Neural progenitor cell (in vitro differentiated cells): ENCODE results near the gene SERINC5. TPM values are rescaled to one million over a fixed set of nuclear protein-coding genes. Genes with fewer than 3 reads are reported as not detected.
"Not testable (repeated sequence)": the region's sequence is repeated elsewhere in the genome, so short reads cannot be mapped to it uniquely, and the experiment has no call there.

Source experiments
- DNase-seq: peaks from one replicate; pipeline ENCODE4 v3.0.0-alpha.2; 2016; ENCODE audit warnings: low spot score
- H2AFZ ChIP-seq: fragments of 200-600 bp; sonication (generic); replicated peaks from 2 replicates; pipeline ENCODE4 v1.6.1; 2016; ENCODE audit warnings: antibody characterized with exemption
- H3F3A ChIP-seq: fragments of 200-600 bp; sonication (generic); 2 replicates; pipeline ENCODE4 v1.6.1; 2016; ENCODE audit warnings: antibody characterized with exemption, low read depth
- H3K27ac ChIP-seq: fragments of 200-600 bp; sonication (generic); 2 replicates; pipeline ENCODE4 v1.5.1; 2016; ENCODE audit warnings: mild to moderate bottlenecking
- H3K27me3 ChIP-seq: fragments of 200-600 bp; sonication (generic); 2 replicates; pipeline ENCODE4 v1.6.1; 2016; ENCODE audit warnings: mild to moderate bottlenecking, moderate library complexity
- H3K36me3 ChIP-seq: fragments of 200-600 bp; sonication (generic); 2 replicates; pipeline ENCODE4 v1.5.1; 2016
- H3K4me1 ChIP-seq: fragments of 200-600 bp; sonication (generic); 2 replicates; pipeline ENCODE4 v1.6.1; 2016; ENCODE audit warnings: mixed run types
- H3K4me2 ChIP-seq: fragments of 200-600 bp; sonication (generic); 2 replicates; pipeline ENCODE4 v1.6.1; 2016
- H3K4me3 ChIP-seq: fragments of 200-600 bp; sonication (generic); 2 replicates; pipeline ENCODE4 v1.5.1; 2016
- H3K79me2 ChIP-seq: fragments of 200-600 bp; sonication (generic); 2 replicates; pipeline ENCODE4 v1.6.1; 2016; ENCODE audit warnings: low read depth
- H3K9ac ChIP-seq: fragments of 200-600 bp; sonication (generic); 2 replicates; pipeline ENCODE4 v1.6.1; 2016
- H3K9me3 ChIP-seq: fragments of 200-600 bp; sonication (generic); 2 replicates; pipeline ENCODE4 v1.5.1; 2016; ENCODE audit warnings: low read depth
- H4K20me1 ChIP-seq: fragments of 200-600 bp; sonication (generic); 2 replicates; pipeline ENCODE4 v1.6.1; 2016; ENCODE audit warnings: low read depth
- H3K27ac Mint-ChIP-seq: 3 replicates; pipeline ENCODE4 v1.8.0; 2021; ENCODE audit warnings: mixed read lengths
- H3K27me3 Mint-ChIP-seq: 2 replicates; pipeline ENCODE4 v1.8.0; 2022; ENCODE audit warnings: low read depth, mild to moderate bottlenecking, inconsistent platforms, moderate library complexity, mixed read lengths; ENCODE audit not compliant: insufficient read depth
- H3K36me3 Mint-ChIP-seq: 3 replicates; pipeline ENCODE4 v1.8.0; 2021; ENCODE audit warnings: mixed read lengths
- H3K4me1 Mint-ChIP-seq: 3 replicates; pipeline ENCODE4 v1.8.0; 2021; ENCODE audit warnings: mixed read lengths
- H3K4me3 Mint-ChIP-seq: 3 replicates; pipeline ENCODE4 v1.8.0; 2021; ENCODE audit warnings: mild to moderate bottlenecking, moderate library complexity, mixed read lengths
- H3K9me3 Mint-ChIP-seq: 3 replicates; pipeline ENCODE4 v1.8.0; 2020; ENCODE audit warnings: mixed read lengths
- CTCF ChIP-seq: fragments of 200-600 bp; sonication (generic); IDR thresholded peaks from 2 replicates; pipeline ENCODE4 v1.5.1; 2017; ENCODE audit warnings: antibody characterized with exemption, mild to moderate bottlenecking
- EZH2 ChIP-seq: fragments of 200-600 bp; sonication (generic); IDR thresholded peaks from 2 replicates; pipeline ENCODE4 v1.6.1; 2017; ENCODE audit warnings: antibody characterized with exemption, mild to moderate bottlenecking, moderate library complexity
- EZH2phosphoT487 ChIP-seq: fragments of 200-600 bp; sonication (generic); IDR thresholded peaks from 2 replicates; pipeline ENCODE4 v1.6.1; 2017; ENCODE audit warnings: antibody characterized with exemption
- total RNA-seq: library from RNA; depleted of rRNA; stranded (reverse); fragments of >200 nt; gene quantifications from 2 replicates; pipeline ENCODE4 v1.2.3, GENCODE V29; 2015; ENCODE audit warnings: low replicate concordance

SERINC5 gene
- total RNA-seq, 1 donor from 2014 or later, result 126 TPM

- no peak overlapping the region for H3K27ac Mint-ChIP-seq
- Histone ChIP-seq H3K36me3 (no peaks in the 10 kb centered on the region), H3K4me2 (peak overlapping the region; percentile 8), H3K27ac (no peak overlapping the region), H3K79me2 (peaks cover 3% of the 10 kb centered on the region), H3K9ac (no peak overlapping the region), H3K4me3 (no peak overlapping the region), H3K4me1 (peaks cover 48% of the 10 kb centered on the region), H4K20me1 (peaks cover 15% of the 10 kb centered on the region), H2AFZ (no peak overlapping the region), H3K27me3 (no peaks in the 10 kb centered on the region), H3K9me3 (no peaks in the 10 kb centered on the region), H3F3A (peaks cover 88% of the 10 kb centered on the region)
- peaks cover 8% of the 10 kb centered on the region for H3K27me3 Mint-ChIP-seq
- TF ChIP-seq EZH2phosphoT487 (no peak), EZH2 (no peak), CTCF (no peak)
- H3K4me3 Mint-ChIP-seq, result no peak overlapping the region
- H3K9me3 Mint-ChIP-seq, result no peaks in the 10 kb centered on the region
- peaks cover 6% of the 10 kb centered on the region for H3K36me3 Mint-ChIP-seq
- H3K4me1 Mint-ChIP-seq, result peaks cover 35% of the 10 kb centered on the region
- no peak for DNase-seq
Measured at GRCh38 chr5:80139466-80139972, 116.3 kb downstream of the SERINC5 start.

DNA sequence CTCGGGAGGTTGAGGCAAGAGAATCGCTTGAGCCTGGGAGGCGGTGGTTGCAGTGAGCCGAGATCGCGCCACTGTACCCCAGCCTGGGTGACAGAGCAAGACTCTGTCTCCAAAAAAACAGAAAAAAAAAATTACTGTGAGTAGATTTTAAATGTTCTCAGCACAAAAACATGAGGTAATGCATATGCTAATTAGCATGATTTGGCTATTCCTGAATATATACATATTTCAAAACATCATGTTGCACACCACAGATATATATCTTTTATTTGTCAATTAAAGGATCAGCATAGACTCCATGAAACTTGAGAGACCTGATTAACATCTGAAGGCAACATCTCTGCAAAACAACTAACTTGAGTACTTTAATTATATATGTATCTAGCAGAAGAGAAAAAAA, 117.4 kb downstream of the SERINC5 start:
- H4K20me1 ChIP-seq, result peaks cover 15% of the 10 kb centered on the region
- no peak for DNase-seq
- no peaks in the 10 kb centered on the region for H3K27me3 ChIP-seq
- H3K9ac ChIP-seq, result no peak overlapping the region
- H3K27me3 Mint-ChIP-seq, result peaks cover 8% of the 10 kb centered on the region
- H3F3A ChIP-seq, result peaks cover 88% of the 10 kb centered on the region
- H3K9me3 Mint-ChIP-seq, result no peaks in the 10 kb centered on the region
- peaks cover 41% of the 10 kb centered on the region for H3K4me1 Mint-ChIP-seq
- H3K27ac ChIP-seq, result no peak overlapping the region
- H2AFZ ChIP-seq, result no peak overlapping the region
- H3K79me2 ChIP-seq, result peaks cover 3% of the 10 kb centered on the region
- peaks cover 58% of the 10 kb centered on the region for H3K4me1 ChIP-seq
- no peak overlapping the region for H3K4me3 ChIP-seq
- peaks cover 6% of the 10 kb centered on the region for H3K36me3 Mint-ChIP-seq
- no peak overlapping the region for H3K4me3 Mint-ChIP-seq
- no peaks in the 10 kb centered on the region for H3K9me3 ChIP-seq
- no peak overlapping the region for H3K4me2 ChIP-seq
- TF ChIP-seq EZH2phosphoT487 (no peak), CTCF (no peak), EZH2 (no peak)
- no peaks in the 10 kb centered on the region for H3K36me3 ChIP-seq
- H3K27ac Mint-ChIP-seq, result no peak overlapping the region

- not testable (repeated sequence) for H2AFZ ChIP-seq, H3K79me2 ChIP-seq, H3K9me3 Mint-ChIP-seq, H3K36me3 ChIP-seq, H3K4me3 Mint-ChIP-seq, H3K27ac Mint-ChIP-seq, H3K9me3 ChIP-seq, DNase-seq, H3K27ac ChIP-seq, H3K4me2 ChIP-seq, H3K27me3 ChIP-seq, H3K9ac ChIP-seq, H3K36me3 Mint-ChIP-seq, H3K4me3 ChIP-seq
- Histone ChIP-seq H3F3A (peaks cover 77% of the 10 kb centered on the region), H3K4me1 (peaks cover 49% of the 10 kb centered on the region), H4K20me1 (peaks cover 11% of the 10 kb centered on the region)
- H3K4me1 Mint-ChIP-seq, result peaks cover 36% of the 10 kb centered on the region
- H3K27me3 Mint-ChIP-seq, result peaks cover 12% of the 10 kb centered on the region
Measured at GRCh38 chr5:80136798-80137197, 119.0 kb downstream of the SERINC5 start.

- H3K9me3 Mint-ChIP-seq, result peaks cover 10% of the 10 kb centered on the region
- Histone ChIP-seq H3K4me3 (no peak overlapping the region), H3K79me2 (peaks cover 2% of the 10 kb centered on the region), H4K20me1 (no peaks in the 10 kb centered on the region), H3K27ac (peak overlapping the region; percentile 68), H2AFZ (no peak overlapping the region), H3K27me3 (no peaks in the 10 kb centered on the region), H3K4me2 (no peak overlapping the region), H3K9me3 (no peaks in the 10 kb centered on the region), H3K9ac (no peak overlapping the region), H3K4me1 (peaks cover 34% of the 10 kb centered on the region), H3K36me3 (no peaks in the 10 kb centered on the region), H3F3A (peaks cover 60% of the 10 kb centered on the region)
- no peak for DNase-seq
- H3K27ac Mint-ChIP-seq, result no peak overlapping the region
- no peaks in the 10 kb centered on the region for H3K36me3 Mint-ChIP-seq
- peaks cover 20% of the 10 kb centered on the region for H3K4me1 Mint-ChIP-seq
- TF ChIP-seq CTCF (no peak), EZH2phosphoT487 (no peak), EZH2 (no peak)
- H3K4me3 Mint-ChIP-seq, result no peak overlapping the region
- peaks cover 15% of the 10 kb centered on the region for H3K27me3 Mint-ChIP-seq
Measured at GRCh38 chr5:80134876-80135275, 121.0 kb downstream of the SERINC5 start.
